ENCODE results near the gene HRK.

DNA sequence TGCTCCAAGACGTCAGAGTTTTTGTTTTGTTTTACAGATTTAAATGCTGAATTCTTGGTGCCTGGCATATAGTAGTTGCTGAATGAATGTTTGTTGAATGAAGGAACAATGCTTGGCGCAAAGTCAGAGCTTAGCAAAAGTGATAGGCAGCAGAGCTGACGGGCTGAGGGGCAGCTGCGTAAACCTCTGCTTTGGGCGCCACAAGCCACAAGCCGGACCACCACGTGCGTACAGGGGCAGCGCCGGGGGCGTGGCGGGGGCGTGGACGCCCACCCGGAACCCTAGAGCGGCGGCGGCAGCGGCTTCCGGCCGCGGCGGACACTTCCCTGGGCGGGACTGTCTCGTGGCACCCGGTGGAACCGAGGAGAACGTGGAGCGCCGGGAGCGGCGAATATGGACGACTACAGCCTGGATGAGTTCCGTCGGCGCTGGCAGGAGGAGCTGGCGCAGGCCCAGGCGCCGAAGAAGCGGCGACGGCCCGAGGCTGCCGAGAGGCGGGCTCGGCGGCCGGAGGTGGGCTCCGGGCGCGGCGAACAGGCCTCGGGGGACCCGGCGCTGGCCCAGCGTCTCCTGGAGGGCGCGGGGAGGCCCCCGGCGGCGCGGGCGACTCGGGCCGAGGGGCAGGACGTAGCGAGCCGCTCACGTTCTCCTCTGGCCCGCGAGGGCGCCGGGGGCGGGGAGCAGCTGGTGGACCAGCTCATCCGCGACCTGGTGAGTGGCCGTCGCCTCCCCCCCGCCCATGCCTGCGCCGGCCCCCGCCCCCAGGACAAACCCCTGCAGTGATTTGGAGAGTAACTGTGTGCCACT, 29.6 kb upstream of the HRK start, which contains the start of gene FBXW8:
- TF ChIP-seq, protein P1, sequence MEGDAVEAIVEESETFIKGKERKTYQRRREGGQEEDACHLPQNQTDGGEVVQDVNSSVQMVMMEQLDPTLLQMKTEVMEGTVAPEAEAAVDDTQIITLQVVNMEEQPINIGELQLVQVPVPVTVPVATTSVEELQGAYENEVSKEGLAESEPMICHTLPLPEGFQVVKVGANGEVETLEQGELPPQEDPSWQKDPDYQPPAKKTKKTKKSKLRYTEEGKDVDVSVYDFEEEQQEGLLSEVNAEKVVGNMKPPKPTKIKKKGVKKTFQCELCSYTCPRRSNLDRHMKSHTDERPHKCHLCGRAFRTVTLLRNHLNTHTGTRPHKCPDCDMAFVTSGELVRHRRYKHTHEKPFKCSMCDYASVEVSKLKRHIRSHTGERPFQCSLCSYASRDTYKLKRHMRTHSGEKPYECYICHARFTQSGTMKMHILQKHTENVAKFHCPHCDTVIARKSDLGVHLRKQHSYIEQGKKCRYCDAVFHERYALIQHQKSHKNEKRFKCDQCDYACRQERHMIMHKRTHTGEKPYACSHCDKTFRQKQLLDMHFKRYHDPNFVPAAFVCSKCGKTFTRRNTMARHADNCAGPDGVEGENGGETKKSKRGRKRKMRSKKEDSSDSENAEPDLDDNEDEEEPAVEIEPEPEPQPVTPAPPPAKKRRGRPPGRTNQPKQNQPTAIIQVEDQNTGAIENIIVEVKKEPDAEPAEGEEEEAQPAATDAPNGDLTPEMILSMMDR (IDR thresholded peaks at IDR 0.05) = no peak
- no peak for TF ChIP-seq POLR2A (IDR thresholded peaks at IDR 0.05; ENCODE audit: low read depth)
- TF ChIP-seq EP300 (IDR thresholded peaks at IDR 0.05) = no peak
